Lower lobe of right lung (tissue), 2 donors: ENCODE data around the gene PDZD7. TPM values are rescaled to one million over a fixed set of nuclear protein-coding genes. Genes with fewer than 3 reads are reported as not detected.
A peak's percentile ranks its signal among the peaks of the same experiment; 100 is the strongest.

ENCODE experiments used
- ATAC-seq, 2 donors: fragments of 200-7000 bp; cut with Tn5 transposase; one replicate each; pipeline ENCODE4 v1.9.1; 2020 to 2022; ENCODE audit warnings: mild to moderate bottlenecking in 2 of 2, moderate library complexity in 2 of 2
- DNase-seq: peaks from one replicate; pipeline ENCODE4 v3.0.0-alpha.2; 2020
- H3K27ac ChIP-seq: fragments of 200-600 bp; one replicate; pipeline ENCODE4 v1.8.0; 2022
- H3K27me3 ChIP-seq: fragments of 200-600 bp; one replicate; pipeline ENCODE4 v1.8.0; 2022; ENCODE audit warnings: low read depth
- H3K36me3 ChIP-seq: fragments of 200-600 bp; one replicate; pipeline ENCODE4 v1.8.0; 2022; ENCODE audit warnings: mild to moderate bottlenecking
- H3K4me1 ChIP-seq: fragments of 200-600 bp; one replicate; pipeline ENCODE4 v1.8.0; 2022
- H3K4me3 ChIP-seq: fragments of 200-600 bp; one replicate; pipeline ENCODE4 v1.8.0; 2022; ENCODE audit warnings: mild to moderate bottlenecking
- H3K9me3 ChIP-seq: fragments of 200-600 bp; one replicate; pipeline ENCODE4 v1.8.0; 2022
- intact Hi-C: fragments of 100-400 bp; cut with DNase I; formaldehyde crosslinking; loops from one replicate; pipeline ENCODE4 v1.11.0; 2022
- total RNA-seq: library from RNA; stranded (reverse); fragmentation: NEBNext Ultra II Directional; extraction: Animal tissue kit (Norgen Biotek cat#: 25700); gene quantifications from one replicate; pipeline ENCODE4 v1.2.1, GENCODE V29; 2021
- TF ChIP-seq, protein P1 (sequence below): fragments of 200-600 bp; IDR thresholded peaks from one replicate; pipeline ENCODE4 v1.8.0; 2022; ENCODE audit warnings: antibody characterized with exemption, mild to moderate bottlenecking
- donor health status: DM: no; HTN: yes; CAD: no; lungs with severe emphysema.

The PDZD7 gene
- total RNA-seq, 1 donor from 2014 or later = 1.6 TPM

- peak; percentile 72 to 81 for ATAC-seq
- Histone ChIP-seq H3K27me3 (peaks cover 18% of the 10 kb centered on the region), H3K4me3 (peak overlapping the region; percentile 69), H3K4me1 (peaks cover 58% of the 10 kb centered on the region), H3K36me3 (no peaks in the 10 kb centered on the region), H3K9me3 (no peaks in the 10 kb centered on the region), H3K27ac (peak overlapping the region; percentile 76)
- peak; percentile 75 for DNase-seq
- intact Hi-C loops = no loop called here
- TF ChIP-seq, protein P1, sequence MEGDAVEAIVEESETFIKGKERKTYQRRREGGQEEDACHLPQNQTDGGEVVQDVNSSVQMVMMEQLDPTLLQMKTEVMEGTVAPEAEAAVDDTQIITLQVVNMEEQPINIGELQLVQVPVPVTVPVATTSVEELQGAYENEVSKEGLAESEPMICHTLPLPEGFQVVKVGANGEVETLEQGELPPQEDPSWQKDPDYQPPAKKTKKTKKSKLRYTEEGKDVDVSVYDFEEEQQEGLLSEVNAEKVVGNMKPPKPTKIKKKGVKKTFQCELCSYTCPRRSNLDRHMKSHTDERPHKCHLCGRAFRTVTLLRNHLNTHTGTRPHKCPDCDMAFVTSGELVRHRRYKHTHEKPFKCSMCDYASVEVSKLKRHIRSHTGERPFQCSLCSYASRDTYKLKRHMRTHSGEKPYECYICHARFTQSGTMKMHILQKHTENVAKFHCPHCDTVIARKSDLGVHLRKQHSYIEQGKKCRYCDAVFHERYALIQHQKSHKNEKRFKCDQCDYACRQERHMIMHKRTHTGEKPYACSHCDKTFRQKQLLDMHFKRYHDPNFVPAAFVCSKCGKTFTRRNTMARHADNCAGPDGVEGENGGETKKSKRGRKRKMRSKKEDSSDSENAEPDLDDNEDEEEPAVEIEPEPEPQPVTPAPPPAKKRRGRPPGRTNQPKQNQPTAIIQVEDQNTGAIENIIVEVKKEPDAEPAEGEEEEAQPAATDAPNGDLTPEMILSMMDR = peak; percentile 89
Observed at GRCh38 chr10:101067356-101068083, 36.6 kb upstream of the PDZD7 start.

DNA sequence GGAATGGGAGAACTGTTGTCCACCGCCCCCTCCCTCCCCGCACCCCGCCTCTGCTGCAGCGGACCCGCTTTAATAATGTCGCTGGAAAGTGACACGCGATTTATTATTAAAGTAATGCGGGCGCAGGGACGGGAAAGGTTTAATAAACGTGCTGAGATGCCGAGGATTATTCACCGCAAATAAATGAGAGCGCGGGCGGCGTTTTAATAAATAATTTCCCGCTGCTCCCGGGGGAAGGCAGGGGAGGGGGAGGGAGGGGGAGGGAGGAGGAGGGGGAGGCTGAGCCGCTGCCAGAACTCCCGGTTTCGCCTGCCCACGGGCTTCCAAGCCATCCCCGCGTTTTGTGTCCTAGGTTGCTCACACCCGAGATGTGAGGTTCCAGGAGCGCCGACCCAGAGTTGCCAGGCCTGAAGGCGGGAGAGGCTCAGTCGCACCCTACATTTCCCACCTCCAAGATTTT lies 36.0 kb upstream of the PDZD7 start:
- TF ChIP-seq, protein P1 = no peak
- Histone ChIP-seq H3K4me1 (peaks cover 58% of the 10 kb centered on the region), H3K27ac (peak overlapping the region; percentile 76), H3K36me3 (no peaks in the 10 kb centered on the region), H3K4me3 (peak overlapping the region; percentile 69), H3K27me3 (peaks cover 12% of the 10 kb centered on the region), H3K9me3 (no peaks in the 10 kb centered on the region)
- peak in 1 of 2 donors; percentile 3 for ATAC-seq
- no peak for DNase-seq
- intact Hi-C loops = no loop called here

DNA sequence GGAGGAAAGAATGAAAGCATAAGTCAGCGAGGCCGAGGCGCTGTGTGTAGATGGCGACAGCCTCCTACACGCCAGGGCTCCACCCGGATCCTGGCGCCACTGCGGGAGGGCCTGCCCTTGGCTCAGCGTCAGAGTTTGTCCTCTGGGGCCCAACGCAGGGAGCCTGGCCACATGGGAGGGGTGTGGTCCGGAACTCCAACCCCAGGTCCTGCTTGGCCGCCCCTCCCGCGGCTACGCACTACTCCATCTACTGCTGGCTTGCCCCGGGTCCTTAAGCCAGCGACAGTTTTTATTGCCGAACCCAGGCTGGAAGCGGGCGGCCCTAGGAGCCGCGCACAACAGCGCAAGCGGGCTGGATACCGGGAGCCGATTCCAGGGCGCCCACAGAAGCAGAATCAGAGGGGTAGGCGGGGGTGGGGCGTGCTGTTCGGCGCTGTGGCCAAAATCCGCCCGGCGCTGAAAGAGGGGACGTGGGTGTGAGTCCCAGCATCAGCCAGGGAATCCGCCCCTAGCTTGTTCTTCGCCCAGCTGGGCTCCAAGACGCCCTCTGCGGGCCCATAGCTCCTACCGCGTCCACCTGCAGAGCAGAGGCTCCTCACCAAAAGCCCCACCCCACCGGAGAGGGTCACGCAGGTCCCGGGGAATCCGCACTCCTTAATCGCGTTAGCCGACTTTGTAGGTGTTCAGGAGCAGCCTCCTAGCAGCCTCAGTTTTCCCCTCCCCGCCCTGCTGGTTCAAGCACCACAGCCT lies 35.4 kb upstream of the PDZD7 start:
- Histone ChIP-seq H3K27ac (peak overlapping the region; percentile 76), H3K36me3 (no peaks in the 10 kb centered on the region), H3K9me3 (no peaks in the 10 kb centered on the region), H3K4me3 (peak overlapping the region; percentile 69), H3K4me1 (peaks cover 59% of the 10 kb centered on the region), H3K27me3 (peaks cover 7% of the 10 kb centered on the region)
- intact Hi-C loops = no loop called here
- DNase-seq = peak; percentile 91
- peak; percentile 78 to 84 for ATAC-seq
- TF ChIP-seq, protein P1 = peak; percentile 46

GRCh38 chr10:101065481-101066145 lies 34.7 kb upstream of the PDZD7 start:
- Histone ChIP-seq H3K4me1 (peaks cover 61% of the 10 kb centered on the region), H3K9me3 (no peaks in the 10 kb centered on the region), H3K4me3 (peak overlapping the region; percentile 69), H3K27ac (peak overlapping the region; percentile 76), H3K27me3 (peaks cover 7% of the 10 kb centered on the region), H3K36me3 (no peaks in the 10 kb centered on the region)
- intact Hi-C loops = no loop called here
- DNase-seq (no peak), ATAC-seq (no peak)
- TF ChIP-seq, protein P1 = no peak

DNA sequence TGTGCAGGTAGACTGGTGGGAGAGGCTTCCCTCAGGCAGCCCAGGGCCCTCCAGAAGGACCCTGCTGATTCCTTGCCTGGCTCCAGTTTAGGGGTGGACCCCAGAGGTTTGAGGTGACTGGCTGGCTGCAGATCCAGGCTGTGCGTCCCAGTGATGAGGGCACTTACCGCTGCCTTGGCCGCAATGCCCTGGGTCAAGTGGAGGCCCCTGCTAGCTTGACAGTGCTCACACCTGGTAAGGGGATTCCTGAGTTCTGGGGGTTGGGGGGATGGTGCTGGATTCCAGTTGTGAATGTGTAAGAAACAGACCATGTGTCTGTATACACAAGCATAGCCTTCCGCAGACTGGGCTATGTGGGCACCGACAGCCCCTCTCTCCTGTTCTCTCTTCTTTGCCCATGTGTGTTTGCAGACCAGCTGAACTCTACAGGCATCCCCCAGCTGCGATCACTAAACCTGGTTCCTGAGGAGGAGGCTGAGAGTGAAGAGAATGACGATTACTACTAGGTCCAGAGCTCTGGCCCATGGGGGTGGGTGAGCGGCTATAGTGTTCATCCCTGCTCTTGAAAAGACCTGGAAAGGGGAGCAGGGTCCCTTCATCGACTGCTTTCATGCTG lies 33.6 kb upstream of the PDZD7 start:
- H3K9me3 ChIP-seq = no peaks in the 10 kb centered on the region
- intact Hi-C loops = no loop called here
- H3K27me3 ChIP-seq = peaks cover 7% of the 10 kb centered on the region
- TF ChIP-seq, protein P1 = no peak
- no peaks in the 10 kb centered on the region for H3K36me3 ChIP-seq
- H3K4me1 ChIP-seq = peaks cover 67% of the 10 kb centered on the region
- ATAC-seq = no peak
- DNase-seq = no peak
- no peak overlapping the region for H3K4me3 ChIP-seq
- H3K27ac ChIP-seq = no peak overlapping the region
